ENCODE data around the gene GATAD2A.

GATAD2A gene

GRCh38 chr19:19488875-19489690 is 83.6 kb downstream of the GATAD2A start:
- peak; percentile 75 for DNase-seq (ENCODE audit: low read depth, low spot score)
- no peak for TF ChIP-seq CTCF (IDR thresholded peaks at IDR 0.05; ENCODE audit: insufficient read depth, low read length, missing control alignments)
- no peak overlapping the region for H3K4me3 ChIP-seq (ENCODE audit: low read depth, low read length)
- CTCF ChIA-PET: interaction anchor here (1.1 to 10.3 kb wide), 19 partner anchors 9 to 427 kb away, joined by 3 to 392 read pairs (median 11); partner anchors contain the start of genes GATAD2A, NDUFA13 and TSSK6
- POLR2A ChIA-PET: no interaction called here

- ChIA-PET POLR2A (interaction anchor here (1.0 to 1.1 kb wide), 2 partner anchors 26 to 84 kb away, joined by 3 to 5 read pairs; partner anchors contain the start of genes GATAD2A and NDUFA13), CTCF (interaction anchor here (0.6 to 10.3 kb wide), 39 partner anchors 10 to 1630 kb away, joined by 3 to 392 read pairs (median 7); partner anchors contain the start of genes GATAD2A, NDUFA13, RPL18A and TSSK6)
- no peak for TF ChIP-seq CTCF (IDR thresholded peaks at IDR 0.05; ENCODE audit: insufficient read depth, low read length, missing control alignments)
- H3K4me3 ChIP-seq (ENCODE audit: low read depth, low read length): no peak overlapping the region
- no peak for DNase-seq (ENCODE audit: low read depth, low spot score)
These were observed 84.3 kb downstream of the GATAD2A start for GRCh38 chr19:19489804-19490204.

- CTCF ChIA-PET: interaction anchor here (0.6 to 10.3 kb wide), 58 partner anchors 8 to 1631 kb away, joined by 3 to 392 read pairs (median 5); partner anchors contain the start of genes GATAD2A, NDUFA13, RPL18A and TSSK6
- TF ChIP-seq CTCF (IDR thresholded peaks at IDR 0.05; ENCODE audit: insufficient read depth, low read length, missing control alignments): peak; percentile 78
- peak; percentile 7 for DNase-seq (ENCODE audit: low read depth, low spot score)
- H3K4me3 ChIP-seq (ENCODE audit: low read depth, low read length): no peak overlapping the region
- POLR2A ChIA-PET: interaction anchor here (1.0 to 1.2 kb wide), 3 partner anchors 26 to 126 kb away, joined by 3 to 6 read pairs (median 5); partner anchors contain the start of genes GATAD2A and NDUFA13
These were observed 84.9 kb downstream of the GATAD2A start for GRCh38 chr19:19490214-19490968.

GRCh38 chr19:19491321-19492025 is 86.0 kb downstream of the GATAD2A start:
- POLR2A ChIA-PET: interaction anchor here (1.2 kb wide), 1 partner anchor 127 kb away, joined by 6 read pairs; no protein-coding TSS in a partner anchor

More at GRCh38 chr19:19491321-19492025, 86.0 kb downstream of the GATAD2A start:
- no peak for TF ChIP-seq CTCF (IDR thresholded peaks at IDR 0.05; ENCODE audit: insufficient read depth, low read length, missing control alignments)
- H3K4me3 ChIP-seq (ENCODE audit: low read depth, low read length): no peak overlapping the region
- CTCF ChIA-PET: interaction anchor here (0.6 to 10.3 kb wide), 43 partner anchors 9 to 430 kb away, joined by 3 to 392 read pairs (median 7); partner anchors contain the start of genes GATAD2A, NDUFA13 and TSSK6
- DNase-seq (ENCODE audit: low read depth, low spot score): no peak

Data from AG04449 (cell line).